AG09309 (cell line): ENCODE data around the gene FAAP100.

Experiments used
- DNase-seq: peaks from one replicate; pipeline ENCODE4 v3.0.0-alpha.2; 2010; ENCODE audit warnings: low read depth
- H3K4me3 ChIP-seq: 2 replicates; pipeline ENCODE4 v1.5.1; 2011; ENCODE audit warnings: mild to moderate bottlenecking, low read depth, low read length, moderate library complexity; ENCODE audit not compliant: control insufficient read depth
- CTCF ChIP-seq: IDR thresholded peaks from 2 replicates; pipeline ENCODE4 v1.5.1; 2011; ENCODE audit warnings: mild to moderate bottlenecking, low read depth, low read length, inconsistent platforms; ENCODE audit not compliant: insufficient read depth, control insufficient read depth; ENCODE audit errors: missing control alignments

FAAP100 gene

GRCh38 chr17:81539961-81540675, 12.0 kb downstream of the FAAP100 start:
- no peak for DNase-seq
- H3K4me3 ChIP-seq = no peak overlapping the region
- TF ChIP-seq CTCF = no peak

GRCh38 chr17:81539571-81539900, 12.6 kb downstream of the FAAP100 start:
- no peak for TF ChIP-seq CTCF
- no peak overlapping the region for H3K4me3 ChIP-seq
- DNase-seq = no peak

GRCh38 chr17:81538651-81539570, 13.2 kb downstream of the FAAP100 start:
- H3K4me3 ChIP-seq = no peak overlapping the region
- TF ChIP-seq CTCF = no peak
- DNase-seq = no peak

GRCh38 chr17:81537856-81538555, 14.1 kb downstream of the FAAP100 start:
- no peak for DNase-seq

GRCh38 chr17:81537343-81537855, 14.8 kb downstream of the FAAP100 start:
- no peak for DNase-seq
- H3K4me3 ChIP-seq = no peak overlapping the region
- peak; percentile 59 for TF ChIP-seq CTCF

More at GRCh38 chr17:81537856-81538555, 14.1 kb downstream of the FAAP100 start:
- no peak overlapping the region for H3K4me3 ChIP-seq
- TF ChIP-seq CTCF = no peak
